ENCODE results near the gene FAM89A. TPM values are rescaled to one million over a fixed set of nuclear protein-coding genes. Genes with fewer than 3 reads are reported as not detected.

FAM89A gene
- total and polyA plus RNA-seq, 2 donors (not counting 1 experiment from before 2014, with no cell fraction given): 3.2 to 6.1 TPM

DNA sequence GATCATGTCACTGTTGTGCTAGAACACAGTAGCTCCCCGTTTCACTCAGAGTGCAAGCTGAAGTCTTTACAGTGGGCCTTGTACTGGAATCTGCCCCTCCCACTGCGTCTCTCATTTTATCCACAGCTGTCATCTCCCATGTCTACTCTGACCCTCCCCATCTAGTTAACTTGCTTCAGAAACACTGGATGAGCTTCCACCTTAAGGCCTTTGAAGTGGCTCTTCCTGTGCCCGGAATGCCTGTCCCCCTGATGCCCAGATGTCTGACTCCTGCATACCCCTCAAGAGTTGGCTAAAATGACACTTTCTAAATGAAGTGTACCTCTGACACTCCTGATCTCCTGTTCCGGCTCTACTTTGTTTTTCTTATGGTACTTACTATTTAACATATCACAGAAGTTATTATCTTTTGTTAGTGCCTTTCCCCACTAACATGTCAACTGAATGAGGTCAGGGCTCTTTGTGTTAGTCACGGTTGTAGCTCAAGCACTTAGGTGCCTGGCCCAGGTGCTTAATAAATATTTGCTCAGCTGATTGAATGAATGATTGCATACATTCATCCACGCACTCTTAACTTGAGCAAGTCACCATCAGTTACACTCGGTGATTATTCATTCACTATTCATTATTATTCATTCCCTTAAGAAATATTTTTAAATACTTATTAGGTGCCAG is 47.8 kb downstream of the FAM89A start:
- Histone ChIP-seq H3K4me3 (ENCODE audit: control extremely low read depth in 1 of 5, extremely low read depth in 1 of 5, insufficient read depth in 1 of 5, low read depth in 2 of 5, low read length in 4 of 5) (no peak overlapping the region), H3K4me1 (ENCODE audit: control insufficient read depth in 2 of 2, insufficient read depth in 2 of 2, low read length in 2 of 2) (no peaks in the 10 kb centered on the region), H3K4me2 (replicated peaks; ENCODE audit: low read depth, low read length, poor library complexity, severe bottlenecking) (no peak overlapping the region), H2AFZ (ENCODE audit: insufficient read depth, low read depth, low read length, poor library complexity, severe bottlenecking) (no peak overlapping the region), H3K9me3 (ENCODE audit: control extremely low read depth in 1 of 3, control insufficient read depth in 2 of 3, insufficient read depth in 1 of 3, low read length in 2 of 3) (no peaks in the 10 kb centered on the region), H3K27me3 (replicated peaks in 1 of 4; ENCODE audit: control extremely low read depth in 1 of 4, control insufficient read depth in 3 of 4, insufficient read depth in 4 of 4, low read length in 3 of 4) (no peaks in the 10 kb centered on the region), H3K36me3 (replicated peaks in 1 of 2; ENCODE audit: control extremely low read depth in 1 of 2, control insufficient read depth in 1 of 2, extremely low read depth in 1 of 2, insufficient read depth in 2 of 2, low read length in 1 of 2) (peaks cover 4 to 46% of the 10 kb centered on the region in 2 experiments), H4K20me1 (ENCODE audit: control insufficient read depth, insufficient read depth, low read length, poor library complexity, severe bottlenecking) (no peaks in the 10 kb centered on the region), H3K79me2 (ENCODE audit: control insufficient read depth, insufficient read depth, low read length) (peaks cover 19% of the 10 kb centered on the region), H3K9ac (ENCODE audit: low read length) (no peak overlapping the region), H3K27ac (ENCODE audit: low read length in 2 of 2) (no peak overlapping the region)
- Mint-ChIP-seq H3K9me3 (ENCODE audit: insufficient read depth) (no peaks in the 10 kb centered on the region), H3K27me3 (no peaks in the 10 kb centered on the region), H3K4me1 (no peaks in the 10 kb centered on the region), H3K27ac (no peak overlapping the region), H3K4me3 (no peak overlapping the region)
- ATAC-seq (ENCODE audit: low read depth) (no peak), DNase-seq (no peak)
- 100% methylated on average over 2 of the region's 7 CpGs for WGBS (ENCODE audit: insufficient coverage)
- TF ChIP-seq, protein P1, sequence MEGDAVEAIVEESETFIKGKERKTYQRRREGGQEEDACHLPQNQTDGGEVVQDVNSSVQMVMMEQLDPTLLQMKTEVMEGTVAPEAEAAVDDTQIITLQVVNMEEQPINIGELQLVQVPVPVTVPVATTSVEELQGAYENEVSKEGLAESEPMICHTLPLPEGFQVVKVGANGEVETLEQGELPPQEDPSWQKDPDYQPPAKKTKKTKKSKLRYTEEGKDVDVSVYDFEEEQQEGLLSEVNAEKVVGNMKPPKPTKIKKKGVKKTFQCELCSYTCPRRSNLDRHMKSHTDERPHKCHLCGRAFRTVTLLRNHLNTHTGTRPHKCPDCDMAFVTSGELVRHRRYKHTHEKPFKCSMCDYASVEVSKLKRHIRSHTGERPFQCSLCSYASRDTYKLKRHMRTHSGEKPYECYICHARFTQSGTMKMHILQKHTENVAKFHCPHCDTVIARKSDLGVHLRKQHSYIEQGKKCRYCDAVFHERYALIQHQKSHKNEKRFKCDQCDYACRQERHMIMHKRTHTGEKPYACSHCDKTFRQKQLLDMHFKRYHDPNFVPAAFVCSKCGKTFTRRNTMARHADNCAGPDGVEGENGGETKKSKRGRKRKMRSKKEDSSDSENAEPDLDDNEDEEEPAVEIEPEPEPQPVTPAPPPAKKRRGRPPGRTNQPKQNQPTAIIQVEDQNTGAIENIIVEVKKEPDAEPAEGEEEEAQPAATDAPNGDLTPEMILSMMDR (IDR thresholded peaks at IDR 0.05): no peak
- no peak for TF ChIP-seq EZH2 (IDR thresholded peaks at IDR 0.05; ENCODE audit: borderline replicate concordance, insufficient read depth, low read depth, low read length, poor library complexity, severe bottlenecking)
- intact Hi-C loops (cut with micrococcal nuclease): no loop called here
- ChIA-PET POLR2A (no interaction called here), CTCF (interaction anchor here (1.5 kb wide), 1 partner anchor 13 kb away, joined by 4 read pairs; the partner anchor contains the start of genes ARV1 and TTC13)

DNA sequence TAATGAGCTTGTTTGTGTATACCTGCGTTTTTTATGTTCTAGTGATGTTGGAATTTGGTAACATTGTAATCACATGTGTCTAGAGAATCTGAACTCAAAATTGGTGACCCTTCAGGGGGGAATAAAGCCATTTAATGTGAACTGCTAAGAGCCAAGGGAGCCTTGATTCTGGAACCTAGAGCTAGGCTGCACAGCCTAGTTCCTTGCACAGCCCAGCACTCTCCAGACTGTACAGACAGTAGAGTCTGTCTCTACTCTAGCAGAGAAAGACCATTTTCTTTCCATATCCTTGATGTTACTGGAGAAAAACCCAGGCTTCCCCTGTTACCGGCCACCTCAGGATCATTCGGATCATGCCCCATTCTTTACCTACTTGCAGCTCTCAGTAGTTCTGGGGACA is 52.6 kb downstream of the FAM89A start:
- Mint-ChIP-seq H3K27me3 (no peaks in the 10 kb centered on the region), H3K4me3 (no peak overlapping the region), H3K27ac (no peak overlapping the region), H3K9me3 (ENCODE audit: insufficient read depth) (no peaks in the 10 kb centered on the region), H3K4me1 (peaks cover 8% of the 10 kb centered on the region)
- Histone ChIP-seq H3K4me2 (replicated peaks; ENCODE audit: low read depth, low read length, poor library complexity, severe bottlenecking) (no peak overlapping the region), H2AFZ (ENCODE audit: insufficient read depth, low read depth, low read length, poor library complexity, severe bottlenecking) (no peak overlapping the region), H3K36me3 (replicated peaks in 1 of 2; ENCODE audit: control extremely low read depth in 1 of 2, control insufficient read depth in 1 of 2, extremely low read depth in 1 of 2, insufficient read depth in 2 of 2, low read length in 1 of 2) (peaks cover 4 to 26% of the 10 kb centered on the region in 2 experiments), H3K9ac (ENCODE audit: low read length) (no peak overlapping the region), H3K4me1 (ENCODE audit: control insufficient read depth in 2 of 2, insufficient read depth in 2 of 2, low read length in 2 of 2) (peaks cover 0 to 3% of the 10 kb centered on the region in 2 donors), H3K27me3 (replicated peaks in 1 of 4; ENCODE audit: control extremely low read depth in 1 of 4, control insufficient read depth in 3 of 4, insufficient read depth in 4 of 4, low read length in 3 of 4) (no peaks in the 10 kb centered on the region), H3K4me3 (ENCODE audit: control extremely low read depth in 1 of 5, extremely low read depth in 1 of 5, insufficient read depth in 1 of 5, low read depth in 2 of 5, low read length in 4 of 5) (no peak overlapping the region), H3K79me2 (ENCODE audit: control insufficient read depth, insufficient read depth, low read length) (peaks cover 49% of the 10 kb centered on the region), H4K20me1 (ENCODE audit: control insufficient read depth, insufficient read depth, low read length, poor library complexity, severe bottlenecking) (no peaks in the 10 kb centered on the region), H3K27ac (ENCODE audit: low read length in 2 of 2) (no peak overlapping the region), H3K9me3 (ENCODE audit: control extremely low read depth in 1 of 3, control insufficient read depth in 2 of 3, insufficient read depth in 1 of 3, low read length in 2 of 3) (no peaks in the 10 kb centered on the region)
- no peak for DNase-seq
- intact Hi-C loops (cut with micrococcal nuclease): no loop called here
- no peak for ATAC-seq (ENCODE audit: low read depth)
- ChIA-PET POLR2A (no interaction called here), CTCF (no interaction called here)
- WGBS (ENCODE audit: insufficient coverage): 100% methylated on average over 3 of the region's 3 CpGs
- TF ChIP-seq EZH2 (IDR thresholded peaks at IDR 0.05; ENCODE audit: borderline replicate concordance, insufficient read depth, low read depth, low read length, poor library complexity, severe bottlenecking): no peak
- TF ChIP-seq, protein P1 (IDR thresholded peaks at IDR 0.05): no peak

Measured in B cell (primary cell).